ENCODE data around the gene CSRP1. TPM values are rescaled to one million over a fixed set of nuclear protein-coding genes. Genes with fewer than 3 reads are reported as not detected.

CSRP1 gene
- total and polyA plus RNA-seq, 9 of the 15 experiments (the other 6 are each of a cell fraction or from before 2014, with no cell fraction given): 6.8 to 39.4 (median 23.7) TPM

DNA sequence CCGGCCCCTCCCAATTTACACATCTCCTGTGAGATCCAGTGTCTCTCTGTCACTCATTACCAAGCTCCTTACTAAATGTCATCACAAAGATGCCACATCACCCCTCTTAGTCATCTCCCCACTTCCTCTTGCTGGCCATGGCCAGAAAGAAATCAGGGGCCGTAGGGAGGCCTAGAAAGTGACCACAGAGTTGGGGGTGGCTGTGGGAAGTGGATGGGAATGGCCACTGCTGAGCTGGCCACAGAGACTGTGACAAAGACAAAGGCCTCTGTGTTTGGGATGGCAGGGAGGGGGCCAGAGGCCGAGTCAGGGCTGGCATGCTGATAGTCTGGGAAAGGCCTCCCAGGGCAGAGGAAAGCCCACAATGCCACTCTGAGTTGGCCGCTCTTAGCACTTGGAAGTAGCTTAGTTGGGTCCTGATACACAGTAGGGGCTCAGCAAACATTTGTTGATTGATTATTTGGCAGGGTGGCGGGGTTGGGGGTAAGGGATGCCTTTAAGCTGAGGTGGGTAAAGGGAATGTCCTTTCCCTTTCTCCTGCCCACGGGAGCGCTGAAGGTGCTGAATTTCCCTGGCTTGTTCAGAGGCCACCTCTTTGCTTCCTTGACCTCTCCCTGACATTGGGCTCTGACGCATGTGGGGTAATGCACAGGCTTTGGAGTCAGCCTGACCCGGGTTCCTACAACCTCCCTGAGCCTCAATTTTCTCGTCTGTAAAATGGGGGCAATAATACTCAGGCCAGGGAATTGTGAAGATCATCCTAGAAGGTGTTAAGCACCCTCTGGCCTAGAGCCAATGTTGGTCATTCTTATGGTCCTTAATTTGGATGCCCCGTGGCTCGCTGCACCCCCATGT, 45.2 kb upstream of the CSRP1 start (continued):
- TF ChIP-seq, protein P1, sequence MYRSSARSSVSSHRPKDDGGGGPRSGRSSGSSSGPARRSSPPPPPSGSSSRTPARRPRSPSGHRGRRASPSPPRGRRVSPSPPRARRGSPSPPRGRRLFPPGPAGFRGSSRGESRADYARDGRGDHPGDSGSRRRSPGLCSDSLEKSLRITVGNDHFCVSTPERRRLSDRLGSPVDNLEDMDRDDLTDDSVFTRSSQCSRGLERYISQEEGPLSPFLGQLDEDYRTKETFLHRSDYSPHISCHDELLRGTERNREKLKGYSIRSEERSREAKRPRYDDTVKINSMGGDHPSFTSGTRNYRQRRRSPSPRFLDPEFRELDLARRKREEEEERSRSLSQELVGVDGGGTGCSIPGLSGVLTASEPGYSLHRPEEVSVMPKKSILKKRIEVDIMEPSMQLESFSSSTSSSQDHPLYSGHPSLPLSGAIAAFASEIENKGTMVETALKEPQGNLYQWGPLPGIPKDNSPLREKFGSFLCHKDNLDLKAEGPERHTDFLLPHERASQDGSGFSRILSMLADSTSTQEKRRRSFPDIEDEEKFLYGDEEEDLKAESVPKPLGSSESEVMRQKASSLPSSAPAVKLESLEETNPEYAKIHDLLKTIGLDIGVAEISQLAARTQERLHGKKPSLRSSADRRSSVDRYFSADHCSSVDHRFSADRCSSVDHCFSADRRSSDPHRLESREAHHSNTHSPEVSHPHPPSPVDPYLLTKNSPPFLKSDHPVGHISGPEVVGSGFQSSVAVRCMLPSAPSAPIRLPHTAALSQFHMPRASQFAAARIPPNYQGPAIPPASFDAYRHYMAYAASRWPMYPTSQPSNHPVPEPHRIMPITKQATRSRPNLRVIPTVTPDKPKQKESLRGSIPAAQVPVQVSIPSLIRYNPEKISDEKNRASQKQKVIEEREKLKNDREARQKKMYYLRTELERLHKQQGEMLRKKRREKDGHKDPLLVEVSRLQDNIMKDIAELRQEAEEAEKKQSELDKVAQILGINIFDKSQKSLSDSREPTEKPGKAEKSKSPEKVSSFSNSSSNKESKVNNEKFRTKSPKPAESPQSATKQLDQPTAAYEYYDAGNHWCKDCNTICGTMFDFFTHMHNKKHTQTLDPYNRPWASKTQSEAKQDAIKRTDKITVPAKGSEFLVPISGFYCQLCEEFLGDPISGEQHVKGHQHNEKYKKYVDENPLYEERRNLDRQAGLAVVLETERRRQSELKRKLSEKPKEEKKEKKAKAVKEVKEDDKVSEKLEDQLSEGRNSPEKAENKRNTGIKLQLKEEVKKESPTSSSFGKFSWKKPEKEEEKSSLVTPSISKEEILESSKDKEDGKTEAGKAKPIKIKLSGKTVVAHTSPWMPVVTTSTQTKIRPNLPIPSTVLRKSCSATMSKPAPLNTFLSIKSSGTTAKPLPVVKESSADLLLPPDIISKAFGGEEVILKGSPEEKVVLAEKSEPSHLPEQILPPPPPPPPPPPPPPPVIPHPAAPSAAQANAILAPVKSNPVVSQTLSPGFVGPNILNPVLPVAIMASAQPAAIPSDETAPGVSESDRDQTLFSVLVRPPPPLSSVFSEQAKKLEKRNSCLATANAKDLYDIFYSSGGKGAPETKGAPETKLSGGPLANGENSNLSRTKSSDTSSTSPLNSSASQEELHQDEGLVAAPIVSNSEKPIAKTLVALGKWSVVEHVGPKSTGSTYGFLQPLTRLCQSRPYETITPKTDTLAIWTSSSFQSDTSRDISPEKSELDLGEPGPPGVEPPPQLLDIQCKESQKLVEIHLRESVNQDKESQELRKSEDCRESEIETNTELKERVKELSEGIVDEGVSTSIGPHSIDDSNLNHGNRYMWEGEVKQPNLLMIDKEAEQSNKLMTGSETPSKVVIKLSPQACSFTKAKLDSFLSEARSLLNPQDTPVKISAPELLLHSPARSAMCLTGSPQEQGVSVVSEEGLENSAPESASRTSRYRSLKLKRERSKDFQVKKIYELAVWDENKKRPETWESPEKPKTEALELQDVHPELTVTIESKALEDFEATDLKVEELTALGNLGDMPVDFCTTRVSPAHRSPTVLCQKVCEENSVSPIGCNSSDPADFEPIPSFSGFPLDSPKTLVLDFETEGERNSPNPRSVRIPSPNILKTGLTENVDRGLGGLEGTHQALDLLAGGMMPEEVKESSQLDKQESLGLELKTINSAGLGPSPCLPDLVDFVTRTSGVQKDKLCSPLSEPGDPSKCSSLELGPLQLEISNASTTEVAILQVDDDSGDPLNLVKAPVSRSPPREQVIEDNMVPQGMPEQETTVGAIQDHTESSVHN (IDR thresholded peaks at IDR 0.05; ENCODE audit: borderline replicate concordance in 1 of 2, low read depth in 1 of 2): peak in 1 of 2 experiments; percentile 85; a peak in 2 of 4 replicates
- TF ChIP-seq TOE1 (IDR thresholded peaks at IDR 0.05; ENCODE audit: borderline replicate concordance) (no peak), TOE1 (CRISPR knock-in tag; IDR thresholded peaks at IDR 0.05; ENCODE audit: borderline replicate concordance, low read depth) (no peak), MTA3 (IDR thresholded peaks at IDR 0.05; ENCODE audit: borderline replicate concordance) (0 out of 2 replicates have a peak, but pooled peaks have one; percentile 35), CXXC5 (CRISPR knock-in tag; IDR thresholded peaks at IDR 0.05) (no peak), HNRNPLL (IDR thresholded peaks at IDR 0.05; ENCODE audit: low read depth, low read length, poor library complexity, severe bottlenecking) (no peak)
- TF ChIP-seq, protein P2, sequence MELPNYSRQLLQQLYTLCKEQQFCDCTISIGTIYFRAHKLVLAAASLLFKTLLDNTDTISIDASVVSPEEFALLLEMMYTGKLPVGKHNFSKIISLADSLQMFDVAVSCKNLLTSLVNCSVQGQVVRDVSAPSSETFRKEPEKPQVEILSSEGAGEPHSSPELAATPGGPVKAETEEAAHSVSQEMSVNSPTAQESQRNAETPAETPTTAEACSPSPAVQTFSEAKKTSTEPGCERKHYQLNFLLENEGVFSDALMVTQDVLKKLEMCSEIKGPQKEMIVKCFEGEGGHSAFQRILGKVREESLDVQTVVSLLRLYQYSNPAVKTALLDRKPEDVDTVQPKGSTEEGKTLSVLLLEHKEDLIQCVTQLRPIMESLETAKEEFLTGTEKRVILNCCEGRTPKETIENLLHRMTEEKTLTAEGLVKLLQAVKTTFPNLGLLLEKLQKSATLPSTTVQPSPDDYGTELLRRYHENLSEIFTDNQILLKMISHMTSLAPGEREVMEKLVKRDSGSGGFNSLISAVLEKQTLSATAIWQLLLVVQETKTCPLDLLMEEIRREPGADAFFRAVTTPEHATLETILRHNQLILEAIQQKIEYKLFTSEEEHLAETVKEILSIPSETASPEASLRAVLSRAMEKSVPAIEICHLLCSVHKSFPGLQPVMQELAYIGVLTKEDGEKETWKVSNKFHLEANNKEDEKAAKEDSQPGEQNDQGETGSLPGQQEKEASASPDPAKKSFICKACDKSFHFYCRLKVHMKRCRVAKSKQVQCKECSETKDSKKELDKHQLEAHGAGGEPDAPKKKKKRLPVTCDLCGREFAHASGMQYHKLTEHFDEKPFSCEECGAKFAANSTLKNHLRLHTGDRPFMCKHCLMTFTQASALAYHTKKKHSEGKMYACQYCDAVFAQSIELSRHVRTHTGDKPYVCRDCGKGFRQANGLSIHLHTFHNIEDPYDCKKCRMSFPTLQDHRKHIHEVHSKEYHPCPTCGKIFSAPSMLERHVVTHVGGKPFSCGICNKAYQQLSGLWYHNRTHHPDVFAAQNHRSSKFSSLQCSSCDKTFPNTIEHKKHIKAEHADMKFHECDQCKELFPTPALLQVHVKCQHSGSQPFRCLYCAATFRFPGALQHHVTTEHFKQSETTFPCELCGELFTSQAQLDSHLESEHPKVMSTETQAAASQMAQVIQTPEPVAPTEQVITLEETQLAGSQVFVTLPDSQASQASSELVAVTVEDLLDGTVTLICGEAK (IDR thresholded peaks at IDR 0.05): 0 out of 2 replicates have a peak, but pooled peaks have one; percentile 31
- TF ChIP-seq, protein P2 (CRISPR knock-in tag; IDR thresholded peaks at IDR 0.05): no peak
